ENCODE results near the gene CCDC3.

DNA sequence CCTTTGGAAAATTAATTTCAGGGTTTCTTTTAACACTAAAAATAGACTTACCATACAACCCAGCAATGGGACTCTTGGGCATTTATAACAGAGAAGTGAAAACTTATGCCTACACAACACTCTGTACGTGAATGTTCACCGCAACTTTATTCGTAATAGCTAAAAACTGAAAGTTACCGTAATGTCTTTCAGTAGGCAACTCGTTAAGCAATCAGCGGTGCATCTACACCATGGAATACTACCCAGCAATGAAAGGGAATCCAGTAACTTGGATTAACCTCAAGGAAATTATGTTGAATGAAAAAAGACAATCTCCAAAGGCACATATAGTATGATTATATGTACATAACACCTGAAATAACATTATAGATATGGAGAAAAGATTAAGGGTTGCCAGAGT is 16.2 kb downstream of the CCDC3 start:
- TF ChIP-seq, protein P1, sequence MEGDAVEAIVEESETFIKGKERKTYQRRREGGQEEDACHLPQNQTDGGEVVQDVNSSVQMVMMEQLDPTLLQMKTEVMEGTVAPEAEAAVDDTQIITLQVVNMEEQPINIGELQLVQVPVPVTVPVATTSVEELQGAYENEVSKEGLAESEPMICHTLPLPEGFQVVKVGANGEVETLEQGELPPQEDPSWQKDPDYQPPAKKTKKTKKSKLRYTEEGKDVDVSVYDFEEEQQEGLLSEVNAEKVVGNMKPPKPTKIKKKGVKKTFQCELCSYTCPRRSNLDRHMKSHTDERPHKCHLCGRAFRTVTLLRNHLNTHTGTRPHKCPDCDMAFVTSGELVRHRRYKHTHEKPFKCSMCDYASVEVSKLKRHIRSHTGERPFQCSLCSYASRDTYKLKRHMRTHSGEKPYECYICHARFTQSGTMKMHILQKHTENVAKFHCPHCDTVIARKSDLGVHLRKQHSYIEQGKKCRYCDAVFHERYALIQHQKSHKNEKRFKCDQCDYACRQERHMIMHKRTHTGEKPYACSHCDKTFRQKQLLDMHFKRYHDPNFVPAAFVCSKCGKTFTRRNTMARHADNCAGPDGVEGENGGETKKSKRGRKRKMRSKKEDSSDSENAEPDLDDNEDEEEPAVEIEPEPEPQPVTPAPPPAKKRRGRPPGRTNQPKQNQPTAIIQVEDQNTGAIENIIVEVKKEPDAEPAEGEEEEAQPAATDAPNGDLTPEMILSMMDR (IDR thresholded peaks at IDR 0.05; ENCODE audit: low read length): no peak
- TF ChIP-seq EZH2 (optimal IDR thresholded peaks at IDR 0.05; ENCODE audit: low read depth, low read length): no peak
